H1 (cell line): ENCODE results near the gene HSPA4L. TPM values are rescaled to one million over a fixed set of nuclear protein-coding genes. Genes with fewer than 3 reads are reported as not detected.

Source experiments
- BRCA1 ChIP-seq: IDR thresholded peaks from 2 replicates; pipeline ENCODE4 v1.6.1; 2012; ENCODE audit warnings: low read depth, low read length, improper control_type of control experiment
- CHD1 ChIP-seq: IDR thresholded peaks from 2 replicates; pipeline ENCODE4 v1.6.1; 2012; ENCODE audit warnings: low read depth, low read length, improper control_type of control experiment
- CREB1 ChIP-seq: IDR thresholded peaks from 2 replicates; pipeline ENCODE4 v1.6.1; 2012; ENCODE audit warnings: inconsistent platforms
- EP300 ChIP-seq, 2 experiments: IDR thresholded peaks; 1 replicate in 1 of 2; 2 replicates in 1 of 2; pipeline ENCODE4 v1.6.1; 2011 to 2012; ENCODE audit warnings: low read depth in 2 of 2, low read length in 2 of 2, mild to moderate bottlenecking in 2 of 2, borderline replicate concordance in 1 of 2, inconsistent platforms in 1 of 2, moderate library complexity in 1 of 2
- JUND ChIP-seq: IDR thresholded peaks from 2 replicates; pipeline ENCODE4 v1.6.1; 2011; ENCODE audit warnings: mild to moderate bottlenecking, improper control_type of control experiment, low read length
- SRF ChIP-seq: IDR thresholded peaks from 2 replicates; pipeline ENCODE4 v1.6.1; 2011; ENCODE audit warnings: mild to moderate bottlenecking, low read depth, low read length, moderate library complexity
- SUZ12 ChIP-seq: fragments of 200-600 bp; sonication (generic); IDR thresholded peaks from 2 replicates; pipeline ENCODE4 v1.6.1; 2012; ENCODE audit warnings: mild to moderate bottlenecking, inconsistent platforms, low read length, moderate library complexity, mixed read lengths
- polyA plus RNA-seq, 7 experiments: library from polyadenylated mRNA; depleted of rRNA in 3 of 7; stranded (reverse) in 5 of 7; unstranded in 2 of 7; fragments of >200 nt in 5 of 7; fragments of 200-250 nt in 2 of 7; gene quantifications; 1 replicate in 5 of 7; 2 replicates in 1 of 7; 4 replicates in 1 of 7; pipeline versions ENCODE4 v1.2.1 to v1.2.3, GENCODE V29; 2011 to 2013; ENCODE audit warnings: missing spikeins in 2 of 7, mixed read lengths in 2 of 7
- total RNA-seq: library from RNA; stranded (reverse); fragmentation: NEBNext Ultra II Directional; extraction: Animal tissue kit (Norgen Biotek cat#: 25700); gene quantifications from 2 replicates; pipeline ENCODE4 v1.2.1, GENCODE V29; 2021

The HSPA4L gene
- total and polyA plus RNA-seq, 2 of the 8 experiments (the other 6 are each of a cell fraction or from before 2014, with no cell fraction given), result 0.65 to 4.7 TPM

DNA sequence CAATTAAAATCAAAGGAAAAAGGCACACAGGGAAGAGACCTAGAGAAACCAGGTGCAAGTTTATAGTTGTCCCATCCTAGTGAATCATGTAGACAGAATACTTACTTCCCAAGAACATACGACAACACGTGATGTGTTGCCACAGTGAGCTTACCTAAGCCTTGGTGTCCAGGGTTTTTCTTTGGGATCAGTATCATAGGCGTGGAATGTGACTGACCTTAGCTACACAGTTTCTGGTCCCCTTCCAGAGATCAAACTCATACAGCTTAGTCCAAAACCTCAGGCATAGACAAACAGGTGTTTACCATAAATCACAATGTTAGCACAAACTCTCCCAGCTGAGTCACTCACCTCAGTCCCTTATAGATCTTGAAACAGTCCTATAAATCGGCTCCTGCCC, 34.2 kb upstream of the HSPA4L start (continued):
- TF ChIP-seq EP300 (IDR thresholded peaks at IDR 0.05; ENCODE audit: borderline replicate concordance in 1 of 2, low read depth in 2 of 2, low read length in 2 of 2) (no peak), SRF (no peak), SUZ12 (no peak), JUND (no peak), BRCA1 (no peak), CHD1 (no peak), CREB1 (no peak)
